ENCODE results near the gene FOXD4.
"Not testable (repeated sequence)": the region's sequence is repeated elsewhere in the genome, so short reads cannot be mapped to it uniquely, and the experiment has no call there.

Gene FOXD4

GRCh38 chr9:117995-118467 is at the start of gene FOXD4:
FOXD4 (minus strand) TSS chr9:118417; CDS start chr9:118119, 298 bp downstream.
- DNase-seq = not testable (repeated sequence)

GRCh38 chr9:159871-160270 is 41.7 kb upstream of the FOXD4 start:
- not testable (repeated sequence) for DNase-seq

GRCh38 chr9:151173-151572 is 33.0 kb upstream of the FOXD4 start:
- not testable (repeated sequence) for DNase-seq

GRCh38 chr9:139880-140279 is 21.7 kb upstream of the FOXD4 start:
- not testable (repeated sequence) for DNase-seq

- DNase-seq = not testable (repeated sequence)
Measured at GRCh38 chr9:117144-117994, 848 bp downstream of the FOXD4 start.

GRCh38 chr9:116239-117077 is 1.8 kb downstream of the FOXD4 start:
- DNase-seq = not testable (repeated sequence)

- DNase-seq = not testable (repeated sequence)
Measured at GRCh38 chr9:115118-115451, 3.1 kb downstream of the FOXD4 start.

- DNase-seq = not testable (repeated sequence)
Measured at GRCh38 chr9:114267-115117, 3.7 kb downstream of the FOXD4 start.

GRCh38 chr9:113468-114266 is 4.5 kb downstream of the FOXD4 start:
- DNase-seq = not testable (repeated sequence)

- DNase-seq = not testable (repeated sequence)
Measured at GRCh38 chr9:112589-113467, 5.4 kb downstream of the FOXD4 start.

GRCh38 chr9:110672-111071 is 7.5 kb downstream of the FOXD4 start:
- not testable (repeated sequence) for DNase-seq

- not testable (repeated sequence) for DNase-seq
Measured at GRCh38 chr9:109540-109939, 8.7 kb downstream of the FOXD4 start.

GRCh38 chr9:108742-109495 is 9.3 kb downstream of the FOXD4 start:
- not testable (repeated sequence) for DNase-seq

GRCh38 chr9:105991-106390 is 12.2 kb downstream of the FOXD4 start:
- not testable (repeated sequence) for DNase-seq

- DNase-seq = not testable (repeated sequence)
Measured at GRCh38 chr9:100430-100829, 17.8 kb downstream of the FOXD4 start.

GRCh38 chr9:99867-100266 is 18.4 kb downstream of the FOXD4 start:
- not testable (repeated sequence) for DNase-seq

- DNase-seq = not testable (repeated sequence)
Measured at GRCh38 chr9:98775-99174, 19.4 kb downstream of the FOXD4 start.

- DNase-seq = not testable (repeated sequence)
Measured at GRCh38 chr9:94992-95391, 23.2 kb downstream of the FOXD4 start.

GRCh38 chr9:94323-94722 is 23.9 kb downstream of the FOXD4 start:
- DNase-seq = not testable (repeated sequence)

- DNase-seq = not testable (repeated sequence)
Measured at GRCh38 chr9:93909-94308, 24.3 kb downstream of the FOXD4 start.
